Ishikawa (cell line): ENCODE measurements around the gene GYG2.

Experiments used
- CREB1 ChIP-seq: IDR thresholded peaks from 2 replicates; pipeline ENCODE4 v1.6.1; 2012; ENCODE audit warnings: low read depth
- EGR1 ChIP-seq: IDR thresholded peaks from 2 replicates; pipeline ENCODE4 v1.6.1; 2012
- NFIC ChIP-seq: IDR thresholded peaks from 2 replicates; pipeline ENCODE4 v1.6.1; 2012
- RAD21 ChIP-seq: IDR thresholded peaks from 2 replicates; pipeline ENCODE4 v1.6.1; 2012; ENCODE audit warnings: low read depth
- REST ChIP-seq: IDR thresholded peaks from 2 replicates; pipeline ENCODE4 v1.6.1; 2012; ENCODE audit warnings: low read depth, mild to moderate bottlenecking

GRCh38 chrX:2910109-2910508 lies 81.4 kb downstream of the GYG2 start:
- no peak for TF ChIP-seq NFIC
- TF ChIP-seq REST = no peak
- no peak for TF ChIP-seq EGR1
- TF ChIP-seq RAD21 = no peak
- no peak for TF ChIP-seq CREB1
